NB4 (cell line): ENCODE measurements around the gene ICE2.

Source experiments
- DNase-seq: peaks from one replicate; pipeline ENCODE4 v3.0.0; 2010; ENCODE audit warnings: low read depth
- H3K4me3 ChIP-seq: one replicate; pipeline ENCODE4 v1.5.1; 2011; ENCODE audit warnings: mild to moderate bottlenecking, low read depth, low read length, moderate library complexity
- CTCF ChIP-seq: IDR thresholded peaks from one replicate; pipeline ENCODE4 v1.5.1; 2012; ENCODE audit warnings: low read depth, low read length
- MAX ChIP-seq: IDR thresholded peaks from 2 replicates; pipeline ENCODE4 v1.6.1; 2011; ENCODE audit warnings: low read depth, low read length
- MYC ChIP-seq: IDR thresholded peaks from 2 replicates; pipeline ENCODE4 v1.6.1; 2011; ENCODE audit warnings: low read depth, low read length
- POLR2A ChIP-seq: IDR thresholded peaks from 2 replicates; pipeline ENCODE4 v1.6.1; 2011; ENCODE audit warnings: mild to moderate bottlenecking; ENCODE audit not compliant: insufficient read length; ENCODE audit errors: extremely low read depth

The ICE2 gene

GRCh38 chr15:60523056-60523455 is 44.1 kb upstream of the ICE2 start:
- H3K4me3 ChIP-seq, result no peak overlapping the region
- no peak for TF ChIP-seq MYC
- TF ChIP-seq MAX, result no peak
- no peak for TF ChIP-seq POLR2A
- no peak for TF ChIP-seq CTCF
- DNase-seq, result no peak

GRCh38 chr15:60520825-60521368 is 42.0 kb upstream of the ICE2 start:
- DNase-seq, result peak; percentile 75
- H3K4me3 ChIP-seq, result no peak overlapping the region
- TF ChIP-seq CTCF (peak; percentile 94), MYC (no peak)

- DNase-seq, result no peak
- TF ChIP-seq MAX, result no peak
- TF ChIP-seq POLR2A, result no peak
- no peak for TF ChIP-seq MYC
- TF ChIP-seq CTCF, result no peak
- no peak overlapping the region for H3K4me3 ChIP-seq
Measured at GRCh38 chr15:60520013-60520824, 41.3 kb upstream of the ICE2 start.

- no peak for DNase-seq
- no peak overlapping the region for H3K4me3 ChIP-seq
- TF ChIP-seq POLR2A, result no peak
- TF ChIP-seq MAX, result no peak
- TF ChIP-seq MYC, result no peak
- no peak for TF ChIP-seq CTCF
Measured at GRCh38 chr15:60519218-60519617, 40.3 kb upstream of the ICE2 start.

GRCh38 chr15:60518511-60518910 is 39.6 kb upstream of the ICE2 start:
- no peak for TF ChIP-seq MAX
- no peak for TF ChIP-seq POLR2A
- TF ChIP-seq CTCF, result no peak
- TF ChIP-seq MYC, result no peak
- DNase-seq, result no peak

GRCh38 chr15:60514261-60514881 is 35.4 kb upstream of the ICE2 start:
- no peak overlapping the region for H3K4me3 ChIP-seq
- TF ChIP-seq MAX (no peak), CTCF (no peak), MYC (no peak), POLR2A (no peak)
- DNase-seq, result no peak

More at GRCh38 chr15:60518511-60518910, 39.6 kb upstream of the ICE2 start:
- H3K4me3 ChIP-seq, result no peak overlapping the region
